GM19025 (cell line): ENCODE results near the gene CROCC2.

Experiments used
- ATAC-seq: cut with Tn5 transposase; IDR thresholded peaks from one replicate; pipeline ENCODE4 v1.9.1; 2021; ENCODE audit warnings: mild to moderate bottlenecking, low read depth, moderate library complexity; ENCODE audit not compliant: unreplicated experiment

The CROCC2 gene

DNA sequence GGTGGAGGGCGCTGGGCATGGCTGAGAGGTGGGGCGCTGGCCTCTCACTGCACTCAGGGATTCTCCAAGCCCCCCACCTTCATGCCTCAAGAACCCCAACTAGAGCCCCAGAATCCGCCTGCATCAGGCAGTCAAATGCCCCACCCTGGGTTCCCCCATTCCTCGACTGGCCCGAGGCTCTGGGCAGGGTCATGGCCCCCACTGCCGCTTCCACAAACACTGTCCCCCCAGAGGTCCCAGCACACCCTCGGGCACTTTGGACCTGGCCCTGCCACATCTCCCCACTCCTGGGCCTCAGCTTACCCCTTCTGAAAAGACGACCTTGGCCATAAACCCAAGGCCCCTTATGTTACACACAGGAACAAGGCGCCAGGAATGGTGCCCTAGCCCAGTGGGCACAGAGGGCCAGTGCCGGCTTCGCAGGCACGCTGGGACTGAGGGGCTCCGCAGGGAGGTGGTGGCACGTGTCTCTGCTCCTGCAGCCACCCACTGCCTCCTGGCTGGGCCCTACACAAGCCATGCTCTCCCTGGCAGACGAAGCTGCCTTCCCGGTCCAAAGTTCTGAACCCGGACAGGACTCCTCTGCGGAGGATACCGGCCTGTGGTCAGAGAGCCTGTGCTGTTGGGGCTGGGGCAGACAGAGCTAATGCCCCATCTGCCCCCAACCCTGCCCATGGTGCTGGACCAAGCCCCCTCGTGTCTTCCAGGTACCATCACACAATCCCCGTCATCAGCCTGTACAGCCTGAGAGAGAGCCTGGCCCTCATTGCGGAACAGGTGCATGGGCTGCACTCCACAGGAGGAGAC is 30.7 kb upstream of the CROCC2 start:
- no peak for ATAC-seq

DNA sequence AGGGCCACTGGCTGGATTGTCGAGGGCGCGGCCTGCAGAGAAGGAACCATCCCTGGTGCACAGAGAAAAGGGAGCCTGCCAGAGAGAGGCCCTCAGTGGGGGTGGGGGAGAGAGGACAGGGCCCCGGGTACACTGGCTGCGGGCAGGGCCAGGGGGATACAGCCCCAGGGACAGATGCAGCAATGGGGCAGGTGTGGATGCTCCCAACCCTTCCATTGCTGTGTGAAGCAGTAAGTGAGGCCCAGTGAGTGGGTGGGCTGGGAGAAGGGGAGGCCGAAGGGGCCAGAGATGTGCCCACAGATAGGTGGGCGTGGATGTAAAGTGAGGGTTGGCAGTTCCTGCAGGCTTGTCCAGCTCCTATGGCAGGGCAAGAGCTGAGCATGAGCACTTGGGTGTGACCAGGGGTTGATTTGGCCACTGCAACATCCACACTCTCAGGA is 30.1 kb upstream of the CROCC2 start:
- ATAC-seq, result no peak

DNA sequence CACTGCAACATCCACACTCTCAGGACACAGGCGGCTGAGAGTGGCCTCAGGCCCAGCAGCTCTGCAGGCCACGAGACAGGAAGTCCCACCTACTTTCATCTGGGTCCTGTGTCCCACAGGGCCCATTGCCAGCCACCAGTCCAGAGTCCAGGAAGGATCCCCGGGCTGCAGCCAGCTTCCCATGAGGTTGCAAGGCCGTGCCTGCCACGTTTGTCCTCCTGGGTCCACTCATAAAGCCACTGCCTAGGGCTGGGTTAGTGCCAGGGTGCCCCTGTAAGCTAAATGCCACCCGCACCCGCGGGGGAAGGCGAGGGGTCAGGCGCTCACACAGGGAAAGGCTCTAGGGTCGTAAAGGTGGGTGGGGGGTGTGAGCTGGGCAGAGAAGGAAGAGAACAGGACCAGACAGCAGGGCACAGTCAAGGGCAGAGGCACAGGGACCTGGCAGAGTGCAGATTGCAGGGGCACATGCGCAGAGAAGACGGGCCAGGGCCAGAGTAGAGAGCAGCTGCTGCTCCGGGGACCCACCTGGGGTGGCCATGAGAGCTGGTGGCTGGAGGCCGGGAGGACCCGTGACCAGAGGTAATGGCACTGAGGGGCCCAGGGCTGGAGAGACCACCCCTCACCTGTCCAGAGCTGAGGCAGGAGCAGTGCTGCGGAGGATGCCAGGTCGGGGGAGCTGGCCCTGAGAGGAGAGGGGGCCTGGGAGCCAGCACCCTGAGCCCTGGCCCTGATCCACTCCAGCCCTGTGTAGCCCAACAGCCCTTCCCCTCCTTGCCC is 29.5 kb upstream of the CROCC2 start:
- ATAC-seq, result no peak

DNA sequence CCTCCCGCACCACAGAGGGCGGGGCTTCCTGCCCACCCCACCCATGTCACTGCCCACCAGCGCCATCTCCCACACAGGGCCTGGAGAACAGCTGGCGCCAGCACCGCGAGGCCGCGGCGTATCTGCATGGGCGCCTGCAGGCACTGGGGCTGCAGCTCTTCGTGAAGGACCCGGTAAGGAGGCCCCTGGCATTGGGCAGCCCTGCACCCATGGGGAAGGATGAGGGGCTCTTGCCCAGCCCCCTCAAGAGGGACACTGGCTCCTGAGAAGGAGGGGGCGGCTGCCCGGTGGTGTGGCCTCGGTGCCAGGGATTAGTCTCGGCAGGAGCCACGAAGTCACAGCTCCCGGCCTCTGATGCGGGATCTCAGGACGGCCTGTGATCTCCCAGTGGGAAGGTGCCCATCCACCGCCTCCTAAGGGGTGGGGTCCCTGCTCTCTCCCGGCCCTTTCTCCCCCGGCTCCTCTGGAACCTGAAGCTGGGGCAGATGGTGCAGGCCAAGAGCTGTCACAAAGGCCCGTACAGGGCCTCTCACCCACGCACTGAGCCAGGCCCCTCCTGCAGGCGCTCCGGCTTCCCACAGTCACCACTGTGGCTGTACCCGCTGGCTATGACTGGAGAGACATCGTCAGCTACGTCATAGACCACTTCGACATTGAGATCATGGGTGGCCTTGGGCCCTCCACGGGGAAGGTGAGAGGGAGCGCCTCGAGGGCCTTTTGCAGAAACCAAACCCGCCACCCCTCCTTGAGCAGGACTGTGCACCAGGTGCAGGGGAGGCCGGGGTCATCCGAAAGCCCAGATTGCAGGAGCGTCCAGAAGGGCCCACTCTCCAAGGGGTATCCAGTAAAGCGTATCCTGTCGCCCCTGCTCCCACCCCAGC is 28.4 kb upstream of the CROCC2 start:
- no peak for ATAC-seq

DNA sequence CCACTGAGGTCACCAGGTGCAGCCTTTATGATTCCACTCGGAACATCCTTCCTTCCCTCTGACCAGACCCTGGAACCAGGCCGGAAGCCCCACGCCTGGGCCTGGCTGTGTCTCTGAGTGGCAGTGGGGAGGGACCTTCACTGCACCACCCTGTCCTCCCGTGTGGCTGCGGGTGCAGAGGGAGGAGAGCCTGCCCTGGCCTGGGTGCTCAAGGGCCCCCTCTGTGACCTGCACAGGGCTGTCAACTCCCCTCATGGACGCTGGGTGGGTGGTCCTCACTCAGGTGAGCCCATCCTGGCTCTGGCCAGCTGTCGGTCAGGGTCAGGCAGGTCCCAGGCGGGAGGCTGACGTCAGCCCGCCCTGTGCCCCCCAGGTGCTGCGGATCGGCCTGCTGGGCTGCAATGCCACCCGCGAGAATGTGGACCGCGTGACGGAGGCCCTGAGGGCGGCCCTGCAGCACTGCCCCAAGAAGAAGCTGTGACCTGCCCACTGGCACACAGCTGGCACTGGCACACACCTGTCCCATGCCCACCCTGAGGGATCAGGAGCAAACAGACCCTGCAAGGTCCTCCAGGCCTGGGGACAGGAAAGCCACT is 27.7 kb upstream of the CROCC2 start:
- no peak for ATAC-seq

DNA sequence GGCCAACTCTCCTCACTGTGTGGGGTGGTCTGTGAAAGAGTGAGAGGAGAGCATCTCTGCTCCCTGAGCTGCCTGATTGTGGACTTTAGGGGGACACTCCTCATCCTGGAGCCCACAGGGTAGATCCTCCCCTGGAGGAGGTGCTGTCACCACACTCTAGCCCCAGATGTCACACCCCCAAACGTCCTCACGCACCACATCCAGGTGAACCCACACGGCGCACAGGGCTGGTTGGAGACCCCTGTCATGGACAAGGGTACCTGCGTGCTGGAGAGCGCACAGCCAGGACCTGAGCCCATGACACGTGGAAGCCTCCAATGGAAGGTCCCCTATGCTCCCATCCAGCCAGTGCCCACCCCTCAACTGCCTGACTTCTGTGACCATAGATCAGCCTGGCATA is 27.0 kb upstream of the CROCC2 start:
- ATAC-seq, result no peak

DNA sequence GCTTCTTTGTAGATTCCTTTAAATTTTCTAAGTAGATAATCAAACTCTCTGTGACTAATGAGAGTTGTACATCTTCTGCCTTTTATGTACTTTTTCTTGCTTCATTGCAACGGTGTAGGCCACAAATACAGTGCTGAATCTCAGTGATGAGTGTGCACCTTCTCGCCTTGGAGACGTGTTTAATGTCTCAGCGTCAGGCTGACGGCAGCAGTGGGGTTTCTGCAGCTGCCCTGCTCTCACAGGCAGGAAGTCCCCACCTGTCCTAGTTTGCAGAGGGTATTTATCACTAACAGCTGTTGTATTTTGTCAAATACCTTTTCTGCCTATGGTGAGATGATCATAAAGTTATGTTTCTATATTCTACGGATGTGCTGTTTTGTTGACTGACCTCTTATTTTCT is 24.2 kb upstream of the CROCC2 start:
- ATAC-seq, result no peak

DNA sequence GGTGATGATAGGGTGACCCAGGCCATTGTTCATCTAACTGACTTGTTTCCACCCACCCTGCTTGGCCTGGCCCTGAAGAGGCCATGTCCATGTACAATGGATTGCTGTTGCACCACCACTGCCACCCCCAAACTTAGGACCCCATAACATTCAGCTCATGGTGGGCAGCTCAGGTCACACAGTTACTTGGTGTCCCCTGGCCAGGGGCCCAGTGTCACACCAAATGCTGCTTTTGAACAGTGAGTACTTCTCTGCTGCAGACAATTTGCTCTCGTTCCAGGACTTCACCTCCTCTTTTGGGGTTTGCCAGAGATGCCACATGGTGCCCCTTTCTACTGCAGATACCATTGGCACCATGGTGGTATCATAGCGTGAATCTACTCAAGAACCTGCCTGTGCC is 21.9 kb upstream of the CROCC2 start:
- no peak for ATAC-seq

DNA sequence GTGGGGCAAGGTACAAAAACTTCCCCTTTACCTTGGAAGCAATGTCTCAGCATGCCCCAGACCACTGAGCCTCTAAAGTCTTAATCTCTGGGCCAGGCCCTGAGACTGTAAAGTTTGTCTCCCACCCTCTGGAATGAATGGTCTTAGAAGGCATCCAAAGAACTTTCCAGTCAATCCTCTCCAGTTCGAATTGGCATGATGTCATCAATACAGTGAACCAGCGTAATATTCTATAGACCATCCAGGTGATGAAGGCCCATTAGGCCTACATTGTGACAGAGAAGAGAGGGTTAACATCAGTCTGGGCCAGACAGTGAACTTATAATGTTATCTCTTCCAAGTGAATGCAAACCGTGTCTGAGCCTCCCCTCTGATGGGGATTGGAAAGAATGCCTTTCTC is 21.4 kb upstream of the CROCC2 start:
- ATAC-seq, result no peak

DNA sequence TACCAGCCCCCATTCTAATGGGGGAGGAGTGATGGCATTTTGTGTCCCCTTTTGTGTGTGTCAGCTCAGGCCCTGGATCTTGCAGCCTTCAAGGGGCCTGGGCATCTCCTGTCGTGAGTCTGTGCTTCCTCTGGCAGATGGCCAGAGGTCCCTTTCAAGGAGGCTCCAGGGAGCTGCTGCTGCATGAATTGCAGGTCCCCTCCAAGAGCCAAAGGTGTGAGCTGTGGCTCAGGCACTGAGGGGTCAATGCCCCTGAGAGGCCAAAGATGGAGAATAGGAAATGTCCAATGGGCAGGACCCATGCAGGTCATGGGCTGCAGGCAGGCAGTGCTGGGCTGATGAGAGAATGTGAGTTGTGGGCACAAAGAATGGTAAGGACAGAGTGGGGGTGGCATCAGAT is 20.6 kb upstream of the CROCC2 start:
- no peak for ATAC-seq

DNA sequence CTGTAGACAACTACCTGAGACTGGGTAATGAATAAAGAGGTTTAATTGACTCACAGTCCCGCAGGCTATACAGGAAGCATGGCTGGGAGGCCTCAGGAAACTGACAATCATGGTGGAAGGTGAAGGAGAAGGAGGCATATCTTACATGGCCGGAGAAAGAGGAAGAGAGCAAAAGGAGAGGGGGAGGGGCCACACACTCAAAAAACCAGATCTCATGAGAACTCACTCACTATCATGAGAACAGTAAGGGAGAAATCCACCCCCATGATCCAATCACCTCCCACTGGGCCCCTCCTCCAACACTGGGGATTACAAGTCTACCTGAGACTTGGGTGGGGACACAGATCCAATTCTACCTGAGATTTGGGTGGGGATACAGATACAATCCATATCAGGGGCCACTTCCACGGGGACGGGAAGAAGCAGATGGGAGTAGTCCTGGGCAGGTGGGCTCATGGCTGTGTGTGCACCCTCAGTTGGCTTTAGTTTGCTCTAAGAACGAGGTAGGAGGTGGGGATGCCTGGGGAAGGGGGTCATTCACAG is 20.0 kb upstream of the CROCC2 start:
- ATAC-seq, result no peak

DNA sequence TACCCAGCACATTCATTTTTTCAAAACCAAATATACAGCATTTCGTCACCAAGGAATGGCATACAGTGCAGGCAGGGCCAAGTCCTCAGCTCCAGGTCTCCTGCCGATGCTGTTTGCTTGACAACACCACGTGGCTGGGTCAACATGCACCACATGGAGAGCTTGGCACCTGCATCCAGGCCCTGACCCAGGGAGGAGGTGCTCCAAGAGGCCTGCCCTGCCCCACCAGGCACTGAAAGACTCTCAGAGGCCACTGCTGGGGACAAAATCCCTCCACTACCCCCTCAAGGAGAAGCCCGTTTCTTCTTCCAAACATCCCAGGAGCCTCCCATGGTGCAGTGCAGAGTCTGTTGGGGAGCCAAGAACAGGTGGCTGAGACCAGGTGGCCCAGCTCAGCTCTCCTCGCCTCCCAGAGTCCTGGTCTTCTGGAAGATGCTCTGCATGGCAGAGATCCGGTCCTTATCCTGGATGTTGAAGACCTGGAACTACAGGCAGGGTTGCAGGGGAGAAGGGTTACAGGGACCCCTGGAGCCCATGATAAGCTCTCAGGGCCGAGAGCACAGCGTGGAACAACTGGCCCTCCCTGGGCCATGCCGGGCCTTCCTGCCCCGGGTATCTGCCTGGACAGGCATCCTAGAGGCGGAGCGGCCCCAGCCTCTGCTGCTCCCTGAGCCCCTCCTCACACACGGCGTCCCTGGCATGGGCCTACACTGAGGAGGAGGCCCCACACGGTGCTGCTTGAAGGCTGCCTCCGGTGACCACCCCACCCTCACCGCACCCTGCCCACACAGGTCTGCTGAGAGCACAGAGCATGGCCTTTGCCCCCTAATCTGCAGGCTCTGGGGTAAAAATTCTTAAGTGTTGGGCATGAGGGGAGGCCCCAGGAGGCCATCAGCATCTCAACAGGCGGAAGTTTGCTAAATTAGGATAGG is 19.2 kb upstream of the CROCC2 start:
- ATAC-seq, result no peak

DNA sequence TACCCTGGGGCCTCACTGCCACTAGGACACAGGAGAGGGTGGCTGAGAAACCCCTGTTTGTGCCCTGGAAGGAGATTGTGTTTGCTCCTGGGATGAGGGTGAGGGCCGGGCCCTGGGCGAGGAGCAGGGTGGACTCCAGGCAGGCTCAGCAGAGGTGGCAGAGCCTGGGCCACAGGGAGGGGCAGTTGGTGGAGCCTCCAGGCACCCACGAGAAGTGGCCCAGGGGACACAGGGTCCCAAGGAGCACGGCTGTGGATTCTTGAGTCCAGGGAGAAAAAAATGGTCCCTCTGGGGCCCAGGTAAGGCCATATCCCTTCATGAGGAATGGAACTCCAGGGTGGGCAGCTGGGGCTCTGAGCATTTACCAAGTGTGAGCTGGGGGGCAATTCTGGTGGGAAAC is 18.5 kb upstream of the CROCC2 start:
- no peak for ATAC-seq

DNA sequence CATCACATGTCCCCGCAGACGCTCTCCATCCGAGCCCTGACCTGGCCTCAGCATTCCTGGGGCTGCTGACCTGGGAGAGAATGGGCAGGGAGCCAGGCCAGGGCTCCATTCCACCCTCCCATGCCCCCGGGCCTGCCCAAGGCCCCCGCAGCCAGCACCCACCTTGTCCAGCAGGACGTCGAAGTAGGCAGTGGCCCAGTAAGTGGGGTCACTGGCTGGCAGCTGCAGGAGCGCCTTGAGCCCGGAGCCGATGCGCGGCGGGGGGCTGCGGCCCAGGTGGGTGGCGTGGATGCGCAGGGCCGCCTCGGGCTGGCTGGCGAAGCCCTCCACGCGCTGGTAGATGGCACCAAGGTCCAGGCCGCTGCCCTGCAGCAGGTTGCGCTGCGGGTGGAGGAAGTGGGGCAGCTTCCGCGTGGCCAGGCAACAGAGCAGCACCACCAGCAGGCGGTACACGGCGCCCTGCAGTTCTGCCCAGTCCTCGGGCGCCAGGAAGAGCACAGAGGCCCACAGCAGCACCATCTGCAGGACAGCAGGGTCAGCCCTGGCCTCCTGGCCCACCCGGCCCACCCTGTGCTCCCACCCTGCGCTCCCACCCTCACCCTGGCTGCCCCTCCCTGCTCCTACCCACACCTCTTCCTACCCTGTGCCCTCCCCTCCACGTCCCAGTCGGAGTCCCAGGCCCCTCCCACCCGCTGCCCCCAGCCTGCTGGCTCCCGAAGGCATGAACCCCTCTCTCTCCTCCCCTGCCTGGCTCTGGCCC is 17.8 kb upstream of the CROCC2 start:
- no peak for ATAC-seq

DNA sequence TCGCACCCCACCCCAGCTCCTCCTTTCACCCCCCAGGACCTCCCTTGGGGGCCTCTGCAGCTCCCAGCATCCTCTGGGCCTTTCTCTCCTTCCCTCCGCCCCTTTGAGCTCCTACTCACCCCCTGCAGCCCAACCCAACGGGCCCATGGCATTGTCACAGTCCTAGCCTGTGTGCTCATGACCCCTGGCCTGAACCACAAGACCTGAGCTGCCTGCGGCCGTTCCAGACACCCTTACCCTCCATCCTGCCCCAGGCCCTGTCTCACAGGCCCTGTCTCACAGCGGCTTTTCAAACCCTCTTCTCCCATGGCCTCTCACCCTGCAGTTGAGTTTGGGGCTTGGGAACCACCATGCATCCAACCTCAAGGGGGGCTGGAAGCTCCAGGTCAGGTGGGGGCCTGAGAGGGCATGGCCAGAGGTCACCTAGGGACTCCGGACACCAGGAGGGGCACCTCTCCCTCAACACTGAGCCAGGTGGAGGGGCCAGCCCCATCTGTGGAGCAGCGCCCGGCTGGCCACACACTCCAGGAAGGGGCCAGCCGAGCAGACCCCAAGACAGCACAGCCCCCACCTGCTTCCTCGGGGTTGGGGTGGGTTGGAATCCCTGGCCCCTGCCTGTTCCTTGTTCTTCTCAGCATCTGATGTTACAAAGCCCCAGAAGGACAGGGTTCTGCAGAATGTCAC is 17.1 kb upstream of the CROCC2 start:
- no peak for ATAC-seq

DNA sequence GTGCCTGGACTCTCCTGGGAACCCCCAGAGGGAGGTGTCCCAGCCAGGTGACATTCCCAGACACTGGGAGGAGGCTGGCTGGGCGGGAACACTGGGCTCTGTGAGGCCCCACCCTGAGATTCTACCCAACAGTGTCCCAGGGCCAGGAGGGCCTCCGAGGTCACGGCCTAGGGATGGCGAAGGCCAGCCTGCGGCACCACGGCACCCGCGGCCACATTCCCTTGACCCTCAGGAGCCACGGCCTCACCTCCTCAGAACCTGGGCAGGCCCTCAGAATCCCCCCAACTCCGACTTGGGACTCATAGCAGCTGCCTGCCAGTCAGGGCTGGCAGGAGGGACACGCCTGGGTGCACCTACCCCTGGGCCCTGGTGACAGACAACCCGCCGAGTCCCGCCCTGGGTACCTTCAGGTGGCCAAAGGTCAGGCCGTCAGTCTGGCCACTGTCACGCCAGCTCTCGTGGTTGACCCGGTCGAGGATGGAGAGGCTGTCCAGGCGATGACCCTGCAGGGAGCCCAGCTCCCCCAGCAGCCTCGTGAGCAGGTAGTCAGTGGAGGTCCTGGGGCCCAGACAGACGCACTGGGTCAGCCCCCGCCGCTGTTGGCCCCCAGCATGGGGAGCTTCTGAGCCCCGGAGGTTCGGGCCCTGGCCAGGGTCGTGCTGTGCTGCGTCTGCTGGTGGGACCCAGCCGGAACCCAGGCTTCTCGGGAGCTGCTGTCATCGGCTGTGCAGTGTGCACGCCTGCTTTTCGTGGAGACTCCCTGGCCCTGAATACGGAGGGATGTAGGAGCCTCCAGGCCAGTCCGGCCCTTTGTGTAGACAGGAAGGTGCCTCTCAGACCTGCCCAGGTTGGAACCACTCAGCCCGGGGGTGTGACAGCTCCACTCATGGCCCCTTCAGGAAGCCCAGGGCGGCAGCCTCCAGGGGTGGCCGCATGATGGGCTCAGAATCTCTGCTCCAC is 16.3 kb upstream of the CROCC2 start:
- ATAC-seq, result no peak

DNA sequence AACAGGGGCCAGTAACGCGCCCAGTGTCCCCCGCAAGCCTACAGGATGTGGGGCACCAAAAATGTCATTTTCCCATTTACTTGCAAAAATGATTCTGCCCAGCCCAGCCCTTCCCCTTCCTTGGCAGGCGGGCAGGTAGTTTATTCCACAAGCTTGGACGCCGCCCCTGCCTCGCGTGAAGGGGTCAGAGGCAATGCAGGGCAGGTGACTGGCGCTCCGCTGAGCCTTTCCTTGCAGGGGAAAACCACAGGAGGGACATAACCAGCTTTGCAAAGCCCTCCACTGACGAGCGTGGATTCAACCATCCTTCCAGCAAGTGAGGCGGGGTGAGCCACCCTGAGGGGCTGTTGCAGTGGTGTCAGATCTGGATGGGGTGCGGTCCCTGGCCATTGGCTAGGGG is 15.4 kb upstream of the CROCC2 start:
- ATAC-seq, result no peak
